ENCODE data around the gene ATCAY.
"Not testable (repeated sequence)": the region's sequence is repeated elsewhere in the genome, so short reads cannot be mapped to it uniquely, and the experiment has no call there.

ATCAY gene

DNA sequence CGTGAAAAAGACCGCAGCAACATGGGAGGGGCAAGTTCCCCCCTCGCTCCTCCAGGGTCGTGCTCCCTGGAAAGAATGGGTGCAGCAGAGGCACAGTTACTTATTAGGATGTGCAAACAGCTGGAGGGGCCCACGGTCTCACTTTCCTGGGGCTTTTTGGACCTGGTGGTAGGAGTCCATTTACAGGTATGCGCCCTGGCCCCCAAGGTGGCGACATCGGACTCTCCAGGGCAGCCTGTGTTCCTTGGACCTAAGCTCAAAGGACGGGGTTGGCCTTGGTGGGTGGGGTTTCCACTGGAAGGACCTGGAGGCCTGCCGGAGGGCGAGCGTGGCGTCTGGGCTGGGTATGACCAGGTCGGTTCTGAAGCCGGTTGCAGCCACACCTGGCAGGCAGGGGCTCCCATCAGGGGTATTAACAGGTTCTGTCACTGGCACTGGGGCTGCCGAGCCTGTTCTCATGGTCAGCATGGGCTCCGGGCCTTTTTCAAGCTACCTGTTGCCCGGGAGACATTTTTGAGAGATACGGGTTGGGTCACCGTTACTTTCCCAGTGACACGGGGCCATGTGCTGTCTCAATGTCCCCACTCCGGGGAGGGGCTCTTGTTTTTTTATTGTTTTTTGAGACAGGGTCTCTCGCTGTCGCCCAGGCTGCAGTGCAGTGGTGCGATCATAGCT, 17.5 kb upstream of the ATCAY start:
- Histone ChIP-seq H3K4me3 (ENCODE audit: low read length) (no peak overlapping the region), H3K9me3 (ENCODE audit: control insufficient read depth, low read length) (no peaks in the 10 kb centered on the region), H3K27me3 (ENCODE audit: control insufficient read depth, insufficient read depth, low read length) (peaks cover 22% of the 10 kb centered on the region), H3K9ac (ENCODE audit: low read length) (no peak overlapping the region), H3K4me1 (ENCODE audit: control insufficient read depth, insufficient read depth, low read length) (no peaks in the 10 kb centered on the region), H3K36me3 (ENCODE audit: control insufficient read depth, insufficient read depth, low read length) (no peaks in the 10 kb centered on the region)

GRCh38 chr19:3863648-3864047, 16.8 kb upstream of the ATCAY start:
- Histone ChIP-seq H3K27me3 (ENCODE audit: control insufficient read depth, insufficient read depth, low read length) (peaks cover 29% of the 10 kb centered on the region), H3K36me3 (ENCODE audit: control insufficient read depth, insufficient read depth, low read length) (no peaks in the 10 kb centered on the region), H3K9me3 (ENCODE audit: control insufficient read depth, low read length) (no peaks in the 10 kb centered on the region), H3K4me3 (ENCODE audit: low read length) (no peak overlapping the region), H3K4me1 (ENCODE audit: control insufficient read depth, insufficient read depth, low read length) (no peaks in the 10 kb centered on the region), H3K9ac (ENCODE audit: low read length) (no peak overlapping the region)

- H3K36me3 ChIP-seq (ENCODE audit: control insufficient read depth, insufficient read depth, low read length): no peaks in the 10 kb centered on the region
- H3K4me1 ChIP-seq (ENCODE audit: control insufficient read depth, insufficient read depth, low read length): no peaks in the 10 kb centered on the region
- H3K9me3 ChIP-seq (ENCODE audit: control insufficient read depth, low read length): no peaks in the 10 kb centered on the region
- no peak overlapping the region for H3K9ac ChIP-seq (ENCODE audit: low read length)
- H3K4me3 ChIP-seq (ENCODE audit: low read length): no peak overlapping the region
- peaks cover 43% of the 10 kb centered on the region for H3K27me3 ChIP-seq (ENCODE audit: control insufficient read depth, insufficient read depth, low read length)
These were observed 13.4 kb upstream of the ATCAY start for GRCh38 chr19:3866910-3867638.

DNA sequence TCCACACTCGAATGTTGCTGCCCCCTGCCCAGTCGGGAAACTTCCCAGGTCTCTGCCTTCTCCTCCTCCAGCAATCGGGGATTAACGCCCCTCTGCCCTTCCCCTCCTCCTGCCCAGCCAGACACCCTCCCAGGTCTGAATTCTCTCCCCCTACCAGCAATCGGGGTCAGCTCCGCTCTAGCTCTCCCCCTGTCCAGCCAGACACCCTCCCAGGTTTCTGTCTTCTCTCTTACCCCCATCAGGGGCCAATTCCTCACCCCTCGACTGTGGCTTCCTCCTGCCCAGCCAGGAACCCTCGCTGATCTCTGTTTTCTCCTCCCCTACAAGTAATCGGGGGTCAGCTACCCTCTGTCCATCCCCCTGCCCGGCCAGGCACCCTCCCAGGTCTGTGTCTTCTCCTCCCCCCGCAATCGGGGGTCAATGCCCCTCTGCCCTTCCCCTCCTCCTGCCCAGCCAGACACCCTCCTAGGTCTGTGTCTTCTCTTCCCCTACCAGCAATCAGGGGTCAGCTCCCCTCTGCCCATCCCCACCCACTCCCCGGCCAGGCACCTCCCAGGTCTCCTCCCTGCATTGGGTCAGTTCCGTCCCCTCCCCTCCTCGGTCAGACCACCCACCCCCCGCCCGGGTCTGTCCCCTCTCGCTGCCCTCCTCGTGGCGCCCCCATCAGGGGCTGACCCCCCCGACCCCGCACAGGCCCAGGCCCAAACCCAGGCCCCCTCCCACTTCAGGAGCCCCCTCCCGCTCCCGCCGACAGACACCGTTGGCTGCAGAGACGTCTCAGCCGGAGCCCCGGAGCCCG, 12.3 kb upstream of the ATCAY start:
- no peaks in the 10 kb centered on the region for H3K9me3 ChIP-seq (ENCODE audit: control insufficient read depth, low read length)
- no peak overlapping the region for H3K9ac ChIP-seq (ENCODE audit: low read length)
- peaks cover 37% of the 10 kb centered on the region for H3K27me3 ChIP-seq (ENCODE audit: control insufficient read depth, insufficient read depth, low read length)
- no peak overlapping the region for H3K4me3 ChIP-seq (ENCODE audit: low read length)
- no peaks in the 10 kb centered on the region for H3K36me3 ChIP-seq (ENCODE audit: control insufficient read depth, insufficient read depth, low read length)
- no peaks in the 10 kb centered on the region for H3K4me1 ChIP-seq (ENCODE audit: control insufficient read depth, insufficient read depth, low read length)

DNA sequence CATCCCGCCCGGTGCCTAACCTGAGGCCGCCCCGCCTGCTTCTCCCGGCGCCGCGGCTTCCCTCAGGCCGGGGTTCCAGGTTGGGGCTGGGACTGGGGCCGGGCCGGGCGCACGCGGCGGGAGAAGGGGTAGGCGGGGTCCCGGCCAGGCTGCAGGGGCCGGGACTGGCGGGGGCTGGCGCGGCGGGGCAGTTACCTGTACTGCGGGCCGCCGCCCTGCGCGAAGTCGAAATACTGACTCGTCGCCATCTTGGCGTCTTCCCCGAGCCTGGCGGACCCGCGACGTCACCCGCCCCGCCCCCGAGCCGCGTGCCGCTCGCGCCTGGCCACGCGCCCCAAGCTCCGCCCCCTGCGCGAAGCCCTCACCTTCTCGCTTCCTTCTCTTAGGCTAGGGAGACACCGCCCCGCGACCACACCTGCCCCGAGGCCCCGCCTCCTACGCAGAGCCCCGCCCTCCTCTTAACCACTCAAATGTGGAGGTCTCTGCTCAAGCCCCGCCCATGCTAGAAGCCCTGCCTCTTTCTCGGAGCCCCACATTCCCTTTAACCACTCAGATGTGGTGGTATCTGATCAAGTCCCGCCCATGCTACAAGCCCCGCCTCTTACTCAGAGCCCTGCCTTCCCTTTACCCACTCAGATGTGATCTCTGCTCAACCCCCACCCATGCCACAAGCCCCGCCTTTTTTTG, 11.6 kb upstream of the ATCAY start, which contains the start of gene ZFR2:
TSS of gene ZFR2 (minus strand) at position 269 of the 687 bp plus-strand sequence. CDS start at position 248, 21 bp downstream.
- H3K4me3 ChIP-seq (ENCODE audit: low read length): no peak within 1 kb of the TSS
- H3K36me3 ChIP-seq (ENCODE audit: control insufficient read depth, insufficient read depth, low read length): no peaks in the 10 kb centered on the region
- H3K9me3 ChIP-seq (ENCODE audit: control insufficient read depth, low read length): no peaks in the 10 kb centered on the region
- peaks cover 37% of the 10 kb centered on the region for H3K27me3 ChIP-seq (ENCODE audit: control insufficient read depth, insufficient read depth, low read length)
- no peak within 1 kb of the TSS for H3K9ac ChIP-seq (ENCODE audit: low read length)
- no peaks in the 10 kb centered on the region for H3K4me1 ChIP-seq (ENCODE audit: control insufficient read depth, insufficient read depth, low read length)

GRCh38 chr19:3873151-3873550, 7.3 kb upstream of the ATCAY start:
- H3K9ac ChIP-seq (ENCODE audit: low read length): no peak overlapping the region
- no peaks in the 10 kb centered on the region for H3K36me3 ChIP-seq (ENCODE audit: control insufficient read depth, insufficient read depth, low read length)
- H3K9me3 ChIP-seq (ENCODE audit: control insufficient read depth, low read length): no peaks in the 10 kb centered on the region
- H3K4me1 ChIP-seq (ENCODE audit: control insufficient read depth, insufficient read depth, low read length): no peaks in the 10 kb centered on the region
- no peak overlapping the region for H3K4me3 ChIP-seq (ENCODE audit: low read length)
- H3K27me3 ChIP-seq (ENCODE audit: control insufficient read depth, insufficient read depth, low read length): peaks cover 26% of the 10 kb centered on the region

GRCh38 chr19:3874695-3875094, 5.8 kb upstream of the ATCAY start:
- not testable (repeated sequence) for H3K4me3 ChIP-seq (ENCODE audit: low read length); H3K36me3 ChIP-seq (ENCODE audit: control insufficient read depth, insufficient read depth, low read length); H3K4me1 ChIP-seq (ENCODE audit: control insufficient read depth, insufficient read depth, low read length); H3K9me3 ChIP-seq (ENCODE audit: control insufficient read depth, low read length); H3K9ac ChIP-seq (ENCODE audit: low read length)
- peaks cover 14% of the 10 kb centered on the region for H3K27me3 ChIP-seq (ENCODE audit: control insufficient read depth, insufficient read depth, low read length)

DNA sequence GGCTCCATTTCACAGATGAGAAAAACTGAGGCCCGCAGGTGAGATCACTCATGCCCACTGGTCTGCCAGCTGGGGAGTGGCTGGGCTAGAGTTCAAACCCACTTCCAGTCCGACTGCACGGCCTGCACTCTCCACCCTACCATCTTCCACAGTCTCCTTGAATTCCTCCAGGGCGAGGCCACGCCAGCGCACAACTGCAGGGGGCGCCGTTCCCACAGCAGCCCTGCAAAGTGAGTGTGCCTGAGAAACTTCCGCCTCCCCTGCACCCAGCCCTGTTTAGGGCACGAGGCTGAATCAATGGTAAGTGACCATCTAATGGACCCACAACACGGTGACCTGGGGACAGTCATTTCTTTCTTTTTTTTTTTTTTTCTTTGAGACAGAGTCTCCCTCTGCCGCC, 829 bp upstream of the ATCAY start:
- Histone ChIP-seq H3K36me3 (ENCODE audit: control insufficient read depth, insufficient read depth, low read length) (no peaks in the 10 kb centered on the region), H3K27me3 (ENCODE audit: control insufficient read depth, insufficient read depth, low read length) (peaks cover 27% of the 10 kb centered on the region), H3K4me3 (ENCODE audit: low read length) (no peak overlapping the region), H3K9me3 (ENCODE audit: control insufficient read depth, low read length) (no peaks in the 10 kb centered on the region), H3K4me1 (ENCODE audit: control insufficient read depth, insufficient read depth, low read length) (no peaks in the 10 kb centered on the region), H3K9ac (ENCODE audit: low read length) (no peak overlapping the region)

DNA sequence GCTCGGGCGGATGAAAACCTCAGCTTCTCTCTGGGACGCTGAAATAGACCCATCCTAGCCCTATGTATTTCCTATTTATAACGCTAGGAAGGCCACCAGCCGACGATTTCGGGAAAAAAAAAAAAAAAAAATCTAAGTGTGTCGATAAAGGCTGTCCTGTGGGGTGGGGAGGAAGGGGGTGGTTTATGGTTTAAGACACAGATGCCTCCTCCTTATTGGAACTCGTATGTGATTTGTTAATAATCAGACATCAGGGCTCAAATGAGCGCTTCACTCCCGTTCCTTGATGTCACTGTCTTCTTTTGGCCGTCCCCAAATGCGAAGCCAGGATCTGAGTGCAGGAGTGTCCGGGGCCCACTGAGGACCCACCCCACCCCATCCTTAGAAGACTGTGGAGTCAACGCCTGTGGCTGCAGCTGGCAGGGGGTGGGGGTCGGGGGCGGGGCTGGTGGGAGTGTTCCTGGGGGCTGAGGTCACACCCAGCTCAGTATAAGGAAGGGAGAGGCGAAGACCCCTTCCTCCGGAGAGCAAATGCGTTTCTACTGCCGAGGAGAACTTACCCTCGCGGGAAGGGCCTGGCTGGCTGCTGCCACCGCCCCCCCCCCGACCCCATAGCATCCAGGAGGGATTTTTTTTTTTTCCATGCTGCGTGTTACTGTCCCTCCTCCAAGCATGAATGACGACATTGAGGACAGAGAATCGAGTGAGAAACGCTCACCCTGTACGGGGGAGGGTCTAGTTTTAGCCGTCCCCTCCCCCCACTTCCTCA, 971 bp downstream of the ATCAY start:
- no peaks in the 10 kb centered on the region for H3K4me1 ChIP-seq (ENCODE audit: control insufficient read depth, insufficient read depth, low read length)
- H3K9me3 ChIP-seq (ENCODE audit: control insufficient read depth, low read length): no peaks in the 10 kb centered on the region
- peaks cover 27% of the 10 kb centered on the region for H3K27me3 ChIP-seq (ENCODE audit: control insufficient read depth, insufficient read depth, low read length)
- no peak overlapping the region for H3K9ac ChIP-seq (ENCODE audit: low read length)
- no peaks in the 10 kb centered on the region for H3K36me3 ChIP-seq (ENCODE audit: control insufficient read depth, insufficient read depth, low read length)
- H3K4me3 ChIP-seq (ENCODE audit: low read length): no peak overlapping the region

DNA sequence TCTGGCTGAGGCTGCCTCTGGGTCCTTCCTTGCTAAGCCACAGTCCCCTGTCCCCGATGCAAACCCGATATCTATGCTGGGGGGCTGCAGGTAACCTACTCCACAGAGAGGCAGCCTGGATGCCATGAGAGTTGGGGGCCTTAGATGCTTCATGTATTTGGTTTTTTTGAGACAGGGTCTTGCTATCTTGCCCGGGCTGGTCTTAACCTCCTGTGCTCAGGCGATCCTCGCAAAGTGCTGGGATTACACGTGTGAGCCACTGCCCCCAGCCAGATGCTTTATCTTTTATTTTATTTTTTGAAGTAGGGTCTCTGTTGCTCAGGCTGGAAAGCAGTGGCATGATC, 1.5 kb downstream of the ATCAY start:
- H3K27me3 ChIP-seq (ENCODE audit: control insufficient read depth, insufficient read depth, low read length): peaks cover 27% of the 10 kb centered on the region
- H3K36me3 ChIP-seq (ENCODE audit: control insufficient read depth, insufficient read depth, low read length): no peaks in the 10 kb centered on the region
- H3K4me1 ChIP-seq (ENCODE audit: control insufficient read depth, insufficient read depth, low read length): no peaks in the 10 kb centered on the region
- H3K9me3 ChIP-seq (ENCODE audit: control insufficient read depth, low read length): no peaks in the 10 kb centered on the region
- H3K9ac ChIP-seq (ENCODE audit: low read length): no peak overlapping the region
- H3K4me3 ChIP-seq (ENCODE audit: low read length): no peak overlapping the region

DNA sequence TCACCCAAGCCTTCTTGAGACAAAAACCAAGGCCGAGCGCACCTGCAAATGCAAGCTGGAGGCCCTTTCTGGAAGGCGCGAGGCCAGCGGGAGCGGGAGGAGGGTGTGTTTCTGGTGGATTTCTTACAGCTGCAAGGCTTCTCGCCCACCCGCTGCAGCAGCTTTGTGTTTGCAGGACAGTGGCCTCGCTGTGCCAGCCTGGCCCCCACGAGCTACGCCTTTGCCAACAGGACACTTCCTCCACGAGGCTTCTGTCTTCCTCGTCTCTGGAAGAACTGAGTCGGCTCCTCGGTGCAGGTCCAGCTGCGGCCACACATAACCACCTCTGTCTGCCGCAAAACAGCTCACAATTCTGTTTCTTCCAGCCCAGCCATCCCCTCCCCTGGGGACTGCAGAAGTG, 10.1 kb downstream of the ATCAY start:
- Histone ChIP-seq H3K9ac (ENCODE audit: low read length) (no peak overlapping the region), H3K27me3 (ENCODE audit: control insufficient read depth, insufficient read depth, low read length) (no peaks in the 10 kb centered on the region), H3K4me1 (ENCODE audit: control insufficient read depth, insufficient read depth, low read length) (no peaks in the 10 kb centered on the region), H3K36me3 (ENCODE audit: control insufficient read depth, insufficient read depth, low read length) (no peaks in the 10 kb centered on the region), H3K4me3 (ENCODE audit: low read length) (no peak overlapping the region), H3K9me3 (ENCODE audit: control insufficient read depth, low read length) (no peaks in the 10 kb centered on the region)
